H9 (cell line): Measurements from ENCODE around the gene FCRL6. TPM values are rescaled to one million over a fixed set of nuclear protein-coding genes. Genes with fewer than 3 reads are reported as not detected.

Source experiments
- DNase-seq: peaks from one replicate; pipeline ENCODE4 v3.0.0-alpha.2; 2017
- H2AFZ ChIP-seq: one replicate; pipeline ENCODE4 v1.6.1; 2013; ENCODE audit warnings: mild to moderate bottlenecking, low read length, control low read depth, moderate library complexity
- H2AK5ac ChIP-seq: 2 replicates; pipeline ENCODE4 v1.6.1; 2013; ENCODE audit warnings: low read length, control low read depth, mixed read lengths; ENCODE audit not compliant: insufficient read length
- H2BK120ac ChIP-seq: one replicate; pipeline ENCODE4 v1.6.1; 2013; ENCODE audit warnings: low read depth, mild to moderate bottlenecking, low read length, control low read depth, inconsistent platforms; ENCODE audit not compliant: poor library complexity, severe bottlenecking
- H2BK12ac ChIP-seq: 2 replicates; pipeline ENCODE4 v1.6.1; 2013; ENCODE audit warnings: low read length, control low read depth, mixed read lengths, low read depth; ENCODE audit not compliant: insufficient read length
- H2BK15ac ChIP-seq: 2 replicates; pipeline ENCODE4 v1.6.1; 2013; ENCODE audit warnings: low read depth, low read length, control low read depth
- H2BK20ac ChIP-seq: one replicate; pipeline ENCODE4 v1.6.1; 2013; ENCODE audit warnings: low read depth, mild to moderate bottlenecking, low read length, control low read depth, inconsistent platforms; ENCODE audit not compliant: poor library complexity, severe bottlenecking
- H2BK5ac ChIP-seq: 2 replicates; pipeline ENCODE4 v1.6.1; 2013; ENCODE audit warnings: low read length, control low read depth, mixed read lengths; ENCODE audit not compliant: insufficient read length
- H3K14ac ChIP-seq: 2 replicates; pipeline ENCODE4 v1.6.1; 2013; ENCODE audit warnings: low read length, control low read depth; ENCODE audit not compliant: insufficient read depth
- H3K18ac ChIP-seq: 2 replicates; pipeline ENCODE4 v1.6.1; 2013; ENCODE audit warnings: low read depth, mild to moderate bottlenecking, mixed read lengths, low read length, control low read depth; ENCODE audit not compliant: insufficient read length
- H3K23ac ChIP-seq: 2 replicates; pipeline ENCODE4 v1.6.1; 2013; ENCODE audit warnings: low read length, control low read depth, mixed read lengths, low read depth; ENCODE audit not compliant: insufficient read length
- H3K23me2 ChIP-seq: 2 replicates; pipeline ENCODE4 v1.6.1; 2013; ENCODE audit warnings: low read depth, mild to moderate bottlenecking, mixed read lengths, low read length, control low read depth; ENCODE audit not compliant: insufficient read length, poor library complexity, severe bottlenecking
- H3K27ac ChIP-seq: 2 replicates; pipeline ENCODE4 v1.5.1; 2013; ENCODE audit warnings: low read length, control low read depth, mixed read lengths, low read depth; ENCODE audit not compliant: insufficient read length
- H3K27me3 ChIP-seq: 2 replicates; pipeline ENCODE4 v1.6.1; 2013; ENCODE audit warnings: low read length, control low read depth, inconsistent platforms; ENCODE audit not compliant: insufficient read depth
- H3K4ac ChIP-seq: 2 replicates; pipeline ENCODE4 v1.6.1; 2013; ENCODE audit warnings: low read depth, mild to moderate bottlenecking, control low read depth, inconsistent platforms, low read length, moderate library complexity
- H3K4me1 ChIP-seq: 2 replicates; pipeline ENCODE4 v1.6.1; 2013; ENCODE audit warnings: low read length, control low read depth, inconsistent platforms; ENCODE audit not compliant: insufficient read depth
- H3K4me2 ChIP-seq: 2 replicates; pipeline ENCODE4 v1.6.1; 2013; ENCODE audit warnings: low read length, control low read depth, mixed read lengths; ENCODE audit not compliant: insufficient read length, insufficient read depth
- H3K56ac ChIP-seq: 2 replicates; pipeline ENCODE4 v1.6.1; 2013; ENCODE audit warnings: low read depth, mild to moderate bottlenecking, mixed read lengths, low read length, control low read depth; ENCODE audit not compliant: insufficient read length
- H3K79me1 ChIP-seq: 2 replicates; pipeline ENCODE4 v1.6.1; 2013; ENCODE audit warnings: low read depth, mild to moderate bottlenecking, moderate library complexity, low read length, control low read depth, inconsistent platforms; ENCODE audit not compliant: insufficient read depth, poor library complexity, severe bottlenecking
- H3K79me2 ChIP-seq: 2 replicates; pipeline ENCODE4 v1.6.1; 2013; ENCODE audit warnings: low read length, control low read depth, inconsistent platforms; ENCODE audit not compliant: insufficient read depth
- H3K9ac ChIP-seq: 2 replicates; pipeline ENCODE4 v1.6.1; 2013; ENCODE audit warnings: low read length, control low read depth, mixed read lengths; ENCODE audit not compliant: insufficient read length; ENCODE audit errors: extremely low read depth
- H3K9me3 ChIP-seq: one replicate; pipeline ENCODE4 v1.6.1; 2013; ENCODE audit warnings: low read depth, low read length, inconsistent platforms; ENCODE audit not compliant: control insufficient read depth
- H3T11ph ChIP-seq: one replicate; pipeline ENCODE4 v1.6.1; 2013; ENCODE audit warnings: mild to moderate bottlenecking, low read length, control low read depth, inconsistent platforms
- H4K20me1 ChIP-seq: one replicate; pipeline ENCODE4 v1.6.1; 2013; ENCODE audit not compliant: control insufficient read depth, insufficient read length, insufficient read depth
- H4K5ac ChIP-seq: 2 replicates; pipeline ENCODE4 v1.6.1; 2013; ENCODE audit warnings: low read depth, mild to moderate bottlenecking, mixed read lengths, low read length, control low read depth; ENCODE audit not compliant: insufficient read length
- H4K8ac ChIP-seq: replicated peaks from 2 replicates; pipeline ENCODE4 v1.6.1; 2013; ENCODE audit warnings: low read length, control low read depth, mixed read lengths, low read depth; ENCODE audit not compliant: insufficient read length
- H4K91ac ChIP-seq: 2 replicates; pipeline ENCODE4 v1.6.1; 2013; ENCODE audit warnings: low read depth, mild to moderate bottlenecking, moderate library complexity, mixed read lengths, low read length, control low read depth; ENCODE audit not compliant: insufficient read length
- H3K27ac Mint-ChIP-seq, 3 experiments: 2 replicates in 2 of 3; 3 replicates in 1 of 3; pipeline ENCODE4 v1.8.0; 2020 to 2021; ENCODE audit warnings: mixed read lengths in 3 of 3, mild to moderate bottlenecking in 1 of 3, moderate library complexity in 1 of 3
- H3K27me3 Mint-ChIP-seq: 2 replicates; pipeline ENCODE4 v1.8.0; 2021; ENCODE audit warnings: low read depth, mild to moderate bottlenecking, moderate library complexity, mixed read lengths
- H3K36me3 Mint-ChIP-seq, 3 experiments: 2 replicates in 2 of 3; 3 replicates in 1 of 3; pipeline ENCODE4 v1.8.0; 2020 to 2021; ENCODE audit warnings: low read depth in 3 of 3, mixed read lengths in 3 of 3; ENCODE audit not compliant: insufficient read depth in 1 of 3
- H3K4me1 Mint-ChIP-seq, 2 experiments: 2 replicates each; pipeline ENCODE4 v1.8.0; 2020; ENCODE audit warnings: mixed read lengths in 2 of 2
- H3K4me3 Mint-ChIP-seq, 2 experiments: 2 replicates in 1 of 2; 3 replicates in 1 of 2; pipeline ENCODE4 v1.8.0; 2020 to 2021; ENCODE audit warnings: mild to moderate bottlenecking in 2 of 2, mixed read lengths in 2 of 2, moderate library complexity in 1 of 2
- H3K9me3 Mint-ChIP-seq, 2 experiments: 2 replicates in 1 of 2; 3 replicates in 1 of 2; pipeline ENCODE4 v1.8.0; 2020; ENCODE audit warnings: mild to moderate bottlenecking in 2 of 2, mixed read lengths in 2 of 2, moderate library complexity in 1 of 2
- WGBS: extraction: QIAGEN DNeasy Blood & Tissue Kit; methylation state at CpG from one replicate; pipeline ENCODE4 v1.1.7; 2013; ENCODE audit warnings: missing lambda C conversion rate, low lambda C conversion rate, mixed read lengths; ENCODE audit not compliant: insufficient read length; ENCODE audit errors: extremely low coverage; 5-methylcytosine and 5-hydroxymethylcytosine counted together
- total RNA-seq: library from RNA; stranded (reverse); gene quantifications from 2 replicates; pipeline ENCODE4 v1.2.1, GENCODE V29; 2021
- TF ChIP-seq, protein P1 (sequence below): fragments of 200-600 bp; sonication (generic); conservative IDR thresholded peaks from 3 replicates; pipeline ENCODE4 v1.8.0; 2021; ENCODE audit warnings: antibody characterized with exemption, mild to moderate bottlenecking

Gene FCRL6
- total RNA-seq, 1 experiment from 2014 or later: not detected

GRCh38 chr1:159841749-159842148 is 39.6 kb downstream of the FCRL6 start:
- Histone ChIP-seq H2BK120ac (no peak overlapping the region), H4K8ac (no peak overlapping the region), H3T11ph (no peak overlapping the region), H4K20me1 (no peaks in the 10 kb centered on the region), H4K91ac (no peak overlapping the region), H4K5ac (no peak overlapping the region), H3K27me3 (no peaks in the 10 kb centered on the region; the same call in 1 of the 2 replicates), H2AFZ (no peak overlapping the region), H2BK20ac (no peak overlapping the region), H3K27ac (no peak overlapping the region), H3K9me3 (no peaks in the 10 kb centered on the region), H3K18ac (no peak overlapping the region), H3K4me1 (no peaks in the 10 kb centered on the region), H3K79me1 (no peaks in the 10 kb centered on the region), H3K4me2 (no peak overlapping the region), H3K23me2 (no peaks in the 10 kb centered on the region), H2BK15ac (no peak overlapping the region), H3K14ac (no peak overlapping the region), H3K79me2 (no peaks in the 10 kb centered on the region), H2BK12ac (no peak overlapping the region), H3K23ac (no peak overlapping the region), H3K4ac (no peak overlapping the region), H2AK5ac (no peak overlapping the region), H2BK5ac (no peak overlapping the region), H3K9ac (no peak overlapping the region), H3K56ac (no peak overlapping the region)
- no CpG with 5 or more reads among the region's 2 CpGs for WGBS
- Mint-ChIP-seq H3K4me3 (no peak overlapping the region), H3K36me3 (no peaks in the 10 kb centered on the region), H3K4me1 (peaks cover 6 to 9% of the 10 kb centered on the region in 2 experiments; a peak in 3 of 4 replicates), H3K27ac (no peak overlapping the region), H3K27me3 (peaks cover 15% of the 10 kb centered on the region), H3K9me3 (no peaks in the 10 kb centered on the region)
- no peak for DNase-seq
- TF ChIP-seq, protein P1, sequence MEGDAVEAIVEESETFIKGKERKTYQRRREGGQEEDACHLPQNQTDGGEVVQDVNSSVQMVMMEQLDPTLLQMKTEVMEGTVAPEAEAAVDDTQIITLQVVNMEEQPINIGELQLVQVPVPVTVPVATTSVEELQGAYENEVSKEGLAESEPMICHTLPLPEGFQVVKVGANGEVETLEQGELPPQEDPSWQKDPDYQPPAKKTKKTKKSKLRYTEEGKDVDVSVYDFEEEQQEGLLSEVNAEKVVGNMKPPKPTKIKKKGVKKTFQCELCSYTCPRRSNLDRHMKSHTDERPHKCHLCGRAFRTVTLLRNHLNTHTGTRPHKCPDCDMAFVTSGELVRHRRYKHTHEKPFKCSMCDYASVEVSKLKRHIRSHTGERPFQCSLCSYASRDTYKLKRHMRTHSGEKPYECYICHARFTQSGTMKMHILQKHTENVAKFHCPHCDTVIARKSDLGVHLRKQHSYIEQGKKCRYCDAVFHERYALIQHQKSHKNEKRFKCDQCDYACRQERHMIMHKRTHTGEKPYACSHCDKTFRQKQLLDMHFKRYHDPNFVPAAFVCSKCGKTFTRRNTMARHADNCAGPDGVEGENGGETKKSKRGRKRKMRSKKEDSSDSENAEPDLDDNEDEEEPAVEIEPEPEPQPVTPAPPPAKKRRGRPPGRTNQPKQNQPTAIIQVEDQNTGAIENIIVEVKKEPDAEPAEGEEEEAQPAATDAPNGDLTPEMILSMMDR: no peak
